ENCODE results near the gene SCN1A. TPM values are rescaled to one million over a fixed set of nuclear protein-coding genes. Genes with fewer than 3 reads are reported as not detected.
"Not testable (repeated sequence)": the region's sequence is repeated elsewhere in the genome, so short reads cannot be mapped to it uniquely, and the experiment has no call there.

SCN1A gene
- total and polyA plus RNA-seq, 4 donors, result 2.1 to 32.6 (median 14.5) TPM

- Histone ChIP-seq H3K9me3 (ENCODE audit: control insufficient read depth in 4 of 4, insufficient read depth in 3 of 4, low read length in 3 of 4) (no peaks in the 10 kb centered on the region), H3K27me3 (ENCODE audit: control insufficient read depth in 3 of 3, insufficient read depth in 3 of 3, low read length in 2 of 3) (no peaks in the 10 kb centered on the region), H3K36me3 (ENCODE audit: control insufficient read depth in 4 of 4, insufficient read depth in 4 of 4, low read length in 4 of 4) (no peaks in the 10 kb centered on the region), H3K27ac (ENCODE audit: low read depth in 1 of 2, low read length in 1 of 2) (no peak overlapping the region), H3K4me1 (ENCODE audit: control insufficient read depth in 5 of 5, insufficient read depth in 5 of 5, low read length in 5 of 5) (no peaks in the 10 kb centered on the region), H3K9ac (ENCODE audit: insufficient read depth in 1 of 2, low read length in 2 of 2) (no peak overlapping the region), H3K4me3 (no peak overlapping the region)
- DNase-seq (no peak), ATAC-seq (ENCODE audit: insufficient read depth, low FRiP score) (no peak)
- no peak for TF ChIP-seq CTCF (IDR thresholded peaks at IDR 0.05; ENCODE audit: control extremely low read depth, extremely low read depth)
Observed at GRCh38 chr2:165990846-165991245, 137.0 kb downstream of the SCN1A start.

- ATAC-seq (ENCODE audit: insufficient read depth, low FRiP score), result no peak
- no peaks in the 10 kb centered on the region for H3K36me3 ChIP-seq (ENCODE audit: control insufficient read depth in 4 of 4, insufficient read depth in 4 of 4, low read length in 4 of 4)
- WGBS, 2 donors, result 34 to 58% methylated on average over 1 of the region's 1 CpG
- TF ChIP-seq CTCF (IDR thresholded peaks at IDR 0.05; ENCODE audit: control extremely low read depth, extremely low read depth), result no peak
- no peak overlapping the region for H3K27ac ChIP-seq (ENCODE audit: low read depth in 1 of 2, low read length in 1 of 2)
- DNase-seq, result no peak
- no peaks in the 10 kb centered on the region for H3K9me3 ChIP-seq (ENCODE audit: control insufficient read depth in 4 of 4, insufficient read depth in 3 of 4, low read length in 3 of 4)
- H3K4me1 ChIP-seq (ENCODE audit: control insufficient read depth in 5 of 5, insufficient read depth in 5 of 5, low read length in 5 of 5), result no peaks in the 10 kb centered on the region
- H3K9ac ChIP-seq (ENCODE audit: insufficient read depth in 1 of 2, low read length in 2 of 2), result no peak overlapping the region
- no peaks in the 10 kb centered on the region for H3K27me3 ChIP-seq (ENCODE audit: control insufficient read depth in 3 of 3, insufficient read depth in 3 of 3, low read length in 2 of 3)
- no peak overlapping the region for H3K4me3 ChIP-seq
Observed at GRCh38 chr2:165989851-165990250, 138.0 kb downstream of the SCN1A start.

- no peaks in the 10 kb centered on the region for H3K36me3 ChIP-seq (ENCODE audit: control insufficient read depth in 4 of 4, insufficient read depth in 4 of 4, low read length in 4 of 4)
- no peak for ATAC-seq (ENCODE audit: insufficient read depth, low FRiP score)
Observed at GRCh38 chr2:165985120-165985519, 142.7 kb downstream of the SCN1A start.

GRCh38 chr2:165972161-165972560 is 155.7 kb downstream of the SCN1A start:
- ATAC-seq (ENCODE audit: insufficient read depth, low FRiP score); DNase-seq; H3K27ac ChIP-seq (ENCODE audit: low read depth in 1 of 2, low read length in 1 of 2); H3K27me3 ChIP-seq (ENCODE audit: control insufficient read depth in 3 of 3, insufficient read depth in 3 of 3, low read length in 2 of 3); H3K9me3 ChIP-seq (ENCODE audit: control insufficient read depth in 4 of 4, insufficient read depth in 3 of 4, low read length in 3 of 4); H3K9ac ChIP-seq (ENCODE audit: insufficient read depth in 1 of 2, low read length in 2 of 2); H3K4me1 ChIP-seq (ENCODE audit: control insufficient read depth in 5 of 5, insufficient read depth in 5 of 5, low read length in 5 of 5); H3K36me3 ChIP-seq (ENCODE audit: control insufficient read depth in 4 of 4, insufficient read depth in 4 of 4, low read length in 4 of 4); H3K4me3 ChIP-seq: not testable (repeated sequence)

More at GRCh38 chr2:165985120-165985519, 142.7 kb downstream of the SCN1A start:
- no peak for TF ChIP-seq CTCF (IDR thresholded peaks at IDR 0.05; ENCODE audit: control extremely low read depth, extremely low read depth)
- no peaks in the 10 kb centered on the region for H3K27me3 ChIP-seq (ENCODE audit: control insufficient read depth in 3 of 3, insufficient read depth in 3 of 3, low read length in 2 of 3)
- no peaks in the 10 kb centered on the region for H3K4me1 ChIP-seq (ENCODE audit: control insufficient read depth in 5 of 5, insufficient read depth in 5 of 5, low read length in 5 of 5)
- H3K9me3 ChIP-seq (ENCODE audit: control insufficient read depth in 4 of 4, insufficient read depth in 3 of 4, low read length in 3 of 4), result no peaks in the 10 kb centered on the region
- no peak overlapping the region for H3K4me3 ChIP-seq
- no peak overlapping the region for H3K9ac ChIP-seq (ENCODE audit: insufficient read depth in 1 of 2, low read length in 2 of 2)
- H3K27ac ChIP-seq (ENCODE audit: low read depth in 1 of 2, low read length in 1 of 2), result no peak overlapping the region
- no peak for DNase-seq
